SKM-1 (cell line): ENCODE measurements around the gene TCF21.
"Not testable (repeated sequence)": the region's sequence is repeated elsewhere in the genome, so short reads cannot be mapped to it uniquely, and the experiment has no call there.

ENCODE experiments used
- DNase-seq: peaks from one replicate; lab custom pipeline; 2025; ENCODE audit not compliant: unreplicated experiment; lab: John Stamatoyannopoulos, UW

TCF21 gene

GRCh38 chr6:133921249-133921859, 32.4 kb downstream of the TCF21 start:
- DNase-seq, result peak; percentile 78

- peak; percentile 65 for DNase-seq
Observed at GRCh38 chr6:133923938-133924593, 35.2 kb downstream of the TCF21 start.

- DNase-seq, result not testable (repeated sequence)
Observed at GRCh38 chr6:133931221-133931620, 42.3 kb downstream of the TCF21 start.

GRCh38 chr6:133936352-133936751, 47.4 kb downstream of the TCF21 start:
- not testable (repeated sequence) for DNase-seq

GRCh38 chr6:133937909-133938308, 49.0 kb downstream of the TCF21 start:
- no peak for DNase-seq

GRCh38 chr6:133938533-133938932, 49.6 kb downstream of the TCF21 start:
- DNase-seq, result no peak

GRCh38 chr6:133939778-133940667, 51.1 kb downstream of the TCF21 start:
- no peak for DNase-seq
